Stimulated activated CD8-positive, alpha-beta memory T cell treated with anti-CD3 and anti-CD28 coated beads, Interleukin-7, amount 100 ng/mL, for 4 hours (primary cell): ENCODE measurements around the gene ASTN2.
"Not testable (repeated sequence)": the region's sequence is repeated elsewhere in the genome, so short reads cannot be mapped to it uniquely, and the experiment has no call there.

Experiments
- DNase-seq, 2 donors: peaks; one replicate each; pipeline ENCODE4 v3.0.0-alpha.2; 2020; ENCODE audit warnings: low read depth in 2 of 2

Gene ASTN2

DNA sequence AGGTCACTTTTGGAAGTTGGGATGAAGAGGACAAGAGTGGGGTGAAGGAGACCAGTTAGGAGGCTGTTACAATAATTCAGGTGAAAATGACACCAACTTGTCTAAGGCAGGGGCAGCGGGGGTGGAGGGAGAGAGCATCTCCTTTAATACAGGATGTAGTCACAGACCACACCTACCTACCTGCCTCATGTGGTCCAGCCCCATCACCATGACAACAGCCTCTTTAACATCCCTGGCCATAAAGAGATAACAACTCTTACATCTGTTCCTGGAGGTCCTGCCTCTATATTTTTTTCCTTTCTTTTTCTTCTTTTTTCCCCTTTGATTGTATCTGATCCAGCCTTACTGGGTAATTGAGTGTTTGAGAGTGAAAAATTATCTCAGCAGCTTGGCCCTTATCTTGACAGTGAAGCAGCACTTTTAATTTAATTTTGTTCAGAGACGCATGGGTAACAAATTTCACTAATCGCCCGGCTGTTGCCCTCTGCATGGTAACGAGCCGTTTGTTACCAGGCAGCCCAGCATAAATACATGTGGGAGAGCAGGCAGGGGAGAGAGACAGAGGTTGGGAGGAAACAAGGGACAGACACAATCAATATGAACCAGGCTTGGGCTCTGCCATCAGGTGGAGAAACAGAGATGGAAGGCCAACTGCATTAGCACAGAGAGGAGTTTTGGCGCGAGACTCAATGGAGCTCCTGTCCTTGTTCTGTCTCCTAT lies 338.1 kb downstream of the ASTN2 start:
- no peak for DNase-seq

GRCh38 chr9:117075636-117076035 lies 339.2 kb downstream of the ASTN2 start:
- no peak for DNase-seq

DNA sequence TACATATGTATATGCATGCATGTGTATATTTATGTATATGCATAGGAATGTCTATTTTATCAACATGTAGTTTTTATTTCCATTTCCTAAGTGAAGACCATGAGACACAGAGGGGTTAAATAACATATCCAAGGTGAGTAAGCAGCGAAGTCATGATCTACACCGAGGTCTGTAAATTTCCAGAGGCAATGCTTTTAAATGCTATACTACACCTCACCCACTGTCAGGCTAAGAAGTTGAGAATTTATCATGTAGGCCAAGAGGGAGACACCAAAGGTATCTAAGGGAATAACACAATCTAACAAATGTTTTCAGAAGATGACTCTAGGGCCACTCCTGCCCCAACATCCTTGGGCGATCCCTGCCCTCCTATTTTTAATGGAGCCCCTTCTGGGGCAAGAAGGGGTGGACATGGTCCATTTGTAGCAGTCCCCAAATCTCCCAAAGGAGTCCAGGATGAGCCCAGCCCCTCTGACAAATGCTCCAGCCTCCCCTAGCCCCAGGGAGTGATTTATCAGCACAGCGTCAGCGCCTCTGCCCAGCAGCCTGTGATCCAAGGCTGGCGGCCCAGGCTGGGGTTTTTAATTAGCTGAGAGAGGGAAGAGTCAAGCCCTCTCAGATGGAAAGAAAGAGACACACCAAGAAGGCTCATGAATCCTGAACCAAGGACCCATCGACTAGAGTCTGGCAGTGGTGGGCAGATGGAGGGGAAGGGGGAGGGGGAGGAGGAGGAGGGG lies 339.9 kb downstream of the ASTN2 start:
- DNase-seq, result no peak

GRCh38 chr9:117074342-117074662 lies 340.6 kb downstream of the ASTN2 start:
- DNase-seq, result no peak

- no peak for DNase-seq
These were observed 341.1 kb downstream of the ASTN2 start for GRCh38 chr9:117073539-117074341.

GRCh38 chr9:117073071-117073470 lies 341.8 kb downstream of the ASTN2 start:
- no peak for DNase-seq

GRCh38 chr9:117072216-117072615 lies 342.6 kb downstream of the ASTN2 start:
- no peak for DNase-seq

GRCh38 chr9:117071673-117072207 lies 343.1 kb downstream of the ASTN2 start:
- not testable (repeated sequence) for DNase-seq

DNA sequence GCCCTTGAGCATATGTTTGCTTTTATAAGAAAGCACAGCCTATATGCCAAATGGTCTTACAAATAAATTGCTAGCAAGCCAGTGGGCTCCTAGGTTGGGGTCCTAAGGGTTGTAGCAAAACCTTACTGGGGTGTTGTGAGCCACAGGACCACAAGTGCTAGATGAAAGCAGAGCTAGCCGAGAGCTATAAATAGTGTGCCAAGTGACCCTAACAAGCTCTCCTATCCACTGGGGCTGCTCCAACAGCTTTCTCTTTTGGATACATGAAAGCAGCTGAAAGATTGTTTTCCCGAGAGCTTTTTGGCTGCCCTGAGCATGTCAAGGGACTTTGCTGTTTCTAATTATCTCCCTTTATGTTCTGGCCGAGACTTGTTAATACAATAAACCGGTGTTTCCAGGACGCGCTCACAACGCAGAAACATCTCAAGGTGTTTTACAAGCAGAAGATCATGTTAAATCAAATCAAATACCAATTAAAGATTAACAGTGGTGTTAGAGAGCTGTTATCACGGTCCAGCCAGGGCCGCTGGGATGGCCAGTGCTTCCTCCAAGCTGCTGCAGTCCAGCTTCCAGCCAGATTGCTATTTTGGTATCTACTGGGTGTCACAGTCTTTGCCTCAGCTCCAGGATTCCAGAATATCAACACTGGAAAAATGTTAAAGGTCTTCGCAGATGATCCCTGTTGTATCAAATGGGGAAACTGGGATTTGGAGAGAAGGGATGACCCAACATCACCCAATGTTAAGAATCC lies 351.0 kb downstream of the ASTN2 start:
- no peak for DNase-seq

- no peak for DNase-seq
These were observed 353.9 kb downstream of the ASTN2 start for GRCh38 chr9:117060963-117061362.

GRCh38 chr9:117050007-117050406 lies 364.9 kb downstream of the ASTN2 start:
- DNase-seq, result no peak

GRCh38 chr9:117046666-117047327 lies 368.1 kb downstream of the ASTN2 start:
- no peak for DNase-seq

DNA sequence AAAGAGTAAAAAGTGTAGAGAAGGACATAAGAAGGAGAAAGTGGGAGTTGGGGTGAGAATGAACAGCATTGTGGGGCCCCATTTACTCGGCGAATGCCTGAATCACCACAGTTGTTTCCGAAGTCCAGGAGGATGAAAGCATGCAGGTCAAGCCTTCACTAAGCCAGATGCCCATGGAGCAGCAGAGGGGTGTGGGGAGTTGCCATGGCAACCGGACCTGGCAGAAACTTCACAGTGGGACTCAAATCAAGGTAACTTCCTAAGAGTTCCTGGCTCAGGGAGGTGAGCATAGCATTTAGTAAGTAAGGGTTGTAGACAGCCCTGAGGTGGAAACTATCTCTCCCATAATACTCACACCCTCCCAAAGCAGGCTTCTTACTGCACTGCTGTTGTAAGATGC lies 370.6 kb downstream of the ASTN2 start:
- DNase-seq, result no peak

GRCh38 chr9:117043159-117043558 lies 371.7 kb downstream of the ASTN2 start:
- no peak for DNase-seq

DNA sequence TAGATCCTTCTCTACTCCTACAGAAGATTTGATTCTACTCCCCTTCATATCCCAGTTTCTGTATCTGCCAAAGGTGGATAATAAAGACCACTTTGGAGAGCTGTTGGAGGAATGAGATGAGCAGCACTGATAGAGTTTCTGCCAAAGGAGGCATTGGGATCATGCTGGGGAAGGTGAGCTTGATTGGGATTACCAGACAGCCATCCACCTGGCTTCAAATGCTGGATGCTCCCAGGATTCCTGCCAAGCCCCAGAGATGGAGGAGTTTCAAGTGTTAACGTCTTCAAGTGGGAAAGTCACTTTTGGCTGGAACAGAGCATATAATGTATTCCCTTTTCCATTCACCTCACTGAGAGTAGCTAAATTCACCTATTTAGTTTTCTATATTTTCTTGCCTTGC lies 379.3 kb downstream of the ASTN2 start:
- no peak for DNase-seq

- no peak for DNase-seq
These were observed 380.0 kb downstream of the ASTN2 start for GRCh38 chr9:117034866-117035265.

DNA sequence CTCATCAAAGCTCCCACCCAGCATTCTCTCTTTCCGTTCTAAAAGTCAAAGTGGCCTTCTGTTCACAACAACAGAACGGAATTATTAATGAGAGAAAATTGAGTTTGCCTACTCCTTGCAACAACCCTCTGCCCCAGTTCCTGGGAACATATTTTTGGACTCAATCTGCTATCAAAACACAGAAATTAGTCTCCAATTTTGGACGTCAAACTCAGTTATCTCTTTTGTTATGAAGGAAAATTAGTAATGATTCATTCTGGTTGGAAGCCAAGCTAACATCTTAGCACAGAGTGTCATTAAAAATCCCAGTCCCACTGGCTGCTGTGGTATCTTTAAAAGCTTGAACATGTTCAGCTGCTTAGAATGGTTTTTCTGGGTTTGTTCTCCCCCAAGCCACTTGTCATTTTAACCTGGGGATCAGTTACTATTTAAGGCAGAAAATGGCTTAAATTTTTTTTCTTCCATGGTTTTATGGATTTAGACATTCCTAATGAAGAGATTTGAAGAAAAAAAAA lies 384.5 kb downstream of the ASTN2 start:
- DNase-seq, result no peak

GRCh38 chr9:117029341-117029740 lies 385.5 kb downstream of the ASTN2 start:
- no peak for DNase-seq

DNA sequence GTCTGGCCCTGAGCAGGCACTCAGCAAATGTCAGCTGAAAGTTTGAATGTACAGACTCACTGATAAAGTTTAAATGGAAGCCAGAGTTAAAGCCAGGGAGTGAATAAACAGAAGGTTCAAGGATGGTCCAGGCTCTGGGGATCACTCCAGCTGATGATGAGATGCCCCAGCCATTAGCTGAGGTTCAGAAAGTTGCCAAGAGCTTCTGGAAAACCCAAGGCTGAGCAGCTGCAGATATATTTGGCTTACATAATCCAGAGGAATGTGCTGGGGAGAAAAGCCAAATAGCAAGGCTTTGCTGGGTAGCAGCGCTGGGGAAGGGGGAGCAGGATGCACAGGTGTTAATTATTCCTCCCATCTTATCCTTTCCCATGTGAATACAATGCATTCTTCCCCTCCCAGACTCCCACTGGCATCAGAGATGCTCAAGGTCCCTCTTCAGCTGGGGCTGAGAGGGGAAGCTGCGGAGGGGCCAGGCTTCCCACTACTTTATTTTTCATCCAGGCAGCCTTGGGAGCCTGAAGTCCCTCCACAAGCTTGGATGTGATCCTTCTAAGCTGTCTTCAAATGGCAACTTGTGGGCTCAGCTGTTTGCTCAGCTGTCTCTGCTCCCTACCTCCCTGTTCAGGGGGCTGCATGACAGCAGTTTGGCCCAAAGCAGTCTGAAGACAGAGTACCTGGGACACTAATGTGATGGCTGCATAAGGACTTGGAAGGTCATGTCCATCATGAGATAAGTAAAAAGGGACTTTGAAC lies 386.6 kb downstream of the ASTN2 start:
- no peak for DNase-seq

GRCh38 chr9:117021906-117022305 lies 393.0 kb downstream of the ASTN2 start:
- no peak for DNase-seq
